ENCODE measurements around the gene INTS6L.
"Not testable (repeated sequence)": the region's sequence is repeated elsewhere in the genome, so short reads cannot be mapped to it uniquely, and the experiment has no call there.

INTS6L gene

GRCh38 chrX:135596495-135596894, 76.0 kb downstream of the INTS6L start:
- peak; percentile 3 for DNase-seq (ENCODE audit: low read depth, low spot score)

GRCh38 chrX:135605906-135606305, 85.4 kb downstream of the INTS6L start:
- no peak for DNase-seq (ENCODE audit: low read depth, low spot score)

GRCh38 chrX:135624408-135625204, 104.1 kb downstream of the INTS6L start:
- not testable (repeated sequence) for DNase-seq (ENCODE audit: low read depth, low spot score)

GRCh38 chrX:135625995-135626394, 105.5 kb downstream of the INTS6L start:
- DNase-seq (ENCODE audit: low read depth, low spot score): no peak

DNA sequence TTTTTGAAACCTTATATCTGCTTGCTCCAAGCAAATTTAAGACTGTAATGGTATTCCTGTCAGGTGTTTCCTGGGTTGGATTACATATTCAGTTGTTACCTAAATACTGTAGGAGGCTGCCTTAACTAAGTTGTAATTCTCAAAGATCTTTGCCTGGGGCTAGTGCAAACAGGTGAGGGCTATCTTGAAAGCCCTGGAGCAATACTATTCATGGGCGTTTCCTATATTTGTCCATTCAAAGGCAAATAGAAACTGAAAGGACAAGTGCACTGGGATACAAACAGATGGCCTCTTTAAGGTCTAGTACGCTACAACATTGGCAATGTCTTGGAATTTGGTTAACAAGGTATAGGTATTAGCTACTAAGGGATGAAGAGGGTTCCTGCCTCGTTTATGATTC, 108.9 kb downstream of the INTS6L start:
- no peak for DNase-seq (ENCODE audit: low read depth, low spot score)

Data from activated CD4-positive, CD25-positive, alpha-beta regulatory T cell treated with anti-CD3 and anti-CD28 coated beads, Interleukin-2, amount 50 U/mL, for 16 hours (primary cell).